B cell (primary cell): ENCODE data around the gene TRERF1.

Experiments used
- EZH2 ChIP-seq: IDR thresholded peaks from 2 replicates; pipeline ENCODE4 v1.6.1; 2012; ENCODE audit warnings: borderline replicate concordance, low read depth, mild to moderate bottlenecking, moderate library complexity, low read length; ENCODE audit not compliant: insufficient read depth, poor library complexity, severe bottlenecking
- TF ChIP-seq, protein P1 (sequence below): fragments of 200-600 bp; IDR thresholded peaks from one replicate; pipeline ENCODE4 v1.8.0; 2022; ENCODE audit warnings: antibody characterized with exemption, mild to moderate bottlenecking

DNA sequence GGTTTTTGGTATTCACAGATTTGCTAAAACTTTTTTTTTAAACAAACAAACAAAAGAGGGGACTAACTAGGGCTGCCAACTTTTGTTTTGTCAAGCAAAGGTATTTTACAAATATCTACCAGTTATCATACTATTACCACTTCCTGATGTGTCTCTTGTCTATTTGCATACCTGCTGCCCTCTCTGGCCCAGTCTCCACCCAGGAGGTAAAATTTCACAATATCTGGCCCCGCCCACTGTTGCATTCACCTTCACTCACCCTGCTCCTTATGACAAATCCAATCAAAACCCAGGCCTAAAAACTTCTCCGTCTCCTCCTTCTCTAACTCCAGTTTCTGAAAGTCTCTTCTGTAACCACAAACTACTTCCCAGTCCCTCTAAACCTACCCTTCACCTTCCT lies 82.2 kb downstream of the TRERF1 start:
- TF ChIP-seq, protein P1, sequence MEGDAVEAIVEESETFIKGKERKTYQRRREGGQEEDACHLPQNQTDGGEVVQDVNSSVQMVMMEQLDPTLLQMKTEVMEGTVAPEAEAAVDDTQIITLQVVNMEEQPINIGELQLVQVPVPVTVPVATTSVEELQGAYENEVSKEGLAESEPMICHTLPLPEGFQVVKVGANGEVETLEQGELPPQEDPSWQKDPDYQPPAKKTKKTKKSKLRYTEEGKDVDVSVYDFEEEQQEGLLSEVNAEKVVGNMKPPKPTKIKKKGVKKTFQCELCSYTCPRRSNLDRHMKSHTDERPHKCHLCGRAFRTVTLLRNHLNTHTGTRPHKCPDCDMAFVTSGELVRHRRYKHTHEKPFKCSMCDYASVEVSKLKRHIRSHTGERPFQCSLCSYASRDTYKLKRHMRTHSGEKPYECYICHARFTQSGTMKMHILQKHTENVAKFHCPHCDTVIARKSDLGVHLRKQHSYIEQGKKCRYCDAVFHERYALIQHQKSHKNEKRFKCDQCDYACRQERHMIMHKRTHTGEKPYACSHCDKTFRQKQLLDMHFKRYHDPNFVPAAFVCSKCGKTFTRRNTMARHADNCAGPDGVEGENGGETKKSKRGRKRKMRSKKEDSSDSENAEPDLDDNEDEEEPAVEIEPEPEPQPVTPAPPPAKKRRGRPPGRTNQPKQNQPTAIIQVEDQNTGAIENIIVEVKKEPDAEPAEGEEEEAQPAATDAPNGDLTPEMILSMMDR = no peak
- TF ChIP-seq EZH2 = no peak
